Smooth muscle cell (in vitro differentiated cells): ENCODE data around the gene SFRP2. TPM values are rescaled to one million over a fixed set of nuclear protein-coding genes. Genes with fewer than 3 reads are reported as not detected.
A peak's percentile ranks its signal among the peaks of the same experiment; 100 is the strongest.

Experiments
- DNase-seq: peaks from one replicate; lab custom pipeline; 2025; ENCODE audit not compliant: unreplicated experiment; lab: John Stamatoyannopoulos, UW
- H2AFZ ChIP-seq: fragments of 200-600 bp; sonication (generic); 2 replicates; pipeline ENCODE4 v1.6.0; 2016; ENCODE audit warnings: antibody characterized with exemption, low read depth, mild to moderate bottlenecking
- H3F3A ChIP-seq: fragments of 200-600 bp; sonication (generic); 2 replicates; pipeline ENCODE4 v1.6.0; 2017; ENCODE audit warnings: antibody characterized with exemption, low read depth
- H3K27ac ChIP-seq: fragments of 200-600 bp; sonication (generic); 2 replicates; pipeline ENCODE4 v1.5.1; 2016; ENCODE audit warnings: low read depth, mild to moderate bottlenecking
- H3K27me3 ChIP-seq: fragments of 200-600 bp; sonication (generic); 2 replicates; pipeline ENCODE4 v1.6.1; 2016; ENCODE audit warnings: low read depth, mild to moderate bottlenecking
- H3K36me3 ChIP-seq: fragments of 200-600 bp; sonication (generic); 2 replicates; pipeline ENCODE4 v1.5.1; 2016; ENCODE audit warnings: low read depth
- H3K4me1 ChIP-seq: fragments of 200-600 bp; sonication (generic); 2 replicates; pipeline ENCODE4 v1.5.1; 2016; ENCODE audit warnings: low read depth
- H3K4me2 ChIP-seq: fragments of 200-600 bp; sonication (generic); 2 replicates; pipeline ENCODE4 v1.6.0; 2016; ENCODE audit warnings: mild to moderate bottlenecking
- H3K4me3 ChIP-seq: fragments of 200-600 bp; sonication (generic); 2 replicates; pipeline ENCODE4 v1.5.1; 2016; ENCODE audit warnings: mild to moderate bottlenecking
- H3K79me2 ChIP-seq: fragments of 200-600 bp; sonication (generic); 2 replicates; pipeline ENCODE4 v1.6.0; 2016; ENCODE audit warnings: low read depth, mild to moderate bottlenecking
- H3K9ac ChIP-seq: fragments of 200-600 bp; sonication (generic); 2 replicates; pipeline ENCODE4 v1.6.0; 2016; ENCODE audit warnings: low read depth
- H3K9me3 ChIP-seq: fragments of 200-600 bp; sonication (generic); replicated peaks from 2 replicates; pipeline ENCODE4 v1.5.1; 2016; ENCODE audit warnings: low read depth
- H4K20me1 ChIP-seq: fragments of 200-600 bp; sonication (generic); 2 replicates; pipeline ENCODE4 v1.6.0; 2016; ENCODE audit warnings: low read depth
- WGBS: methylation state at CpG from one replicate; pipeline ENCODE4 v1.1.7; 2016; ENCODE audit warnings: low lambda C conversion rate; 5-methylcytosine and 5-hydroxymethylcytosine counted together
- polyA plus RNA-seq: library from polyadenylated mRNA; unstranded; fragments of >200 nt; fragmentation: Nextera tagmentation; extraction: Ambion mirVana; gene quantifications from 2 replicates; pipeline ENCODE4 v1.2.1, GENCODE V29; 2016
- total RNA-seq: library from RNA; depleted of rRNA; stranded (reverse); fragments of >200 nt; gene quantifications from 2 replicates; pipeline ENCODE4 v1.2.3, GENCODE V29; 2014
- TF ChIP-seq, protein P1 (sequence below): fragments of 200-600 bp; sonication (generic); IDR thresholded peaks from 2 replicates; pipeline ENCODE4 v1.5.1; 2017; ENCODE audit warnings: borderline replicate concordance, mild to moderate bottlenecking, antibody characterized with exemption; ENCODE audit not compliant: insufficient read depth, poor library complexity, severe bottlenecking

The SFRP2 gene
- total and polyA plus RNA-seq, 2 experiments from 2014 or later, result 0.49 to 0.67 TPM

DNA sequence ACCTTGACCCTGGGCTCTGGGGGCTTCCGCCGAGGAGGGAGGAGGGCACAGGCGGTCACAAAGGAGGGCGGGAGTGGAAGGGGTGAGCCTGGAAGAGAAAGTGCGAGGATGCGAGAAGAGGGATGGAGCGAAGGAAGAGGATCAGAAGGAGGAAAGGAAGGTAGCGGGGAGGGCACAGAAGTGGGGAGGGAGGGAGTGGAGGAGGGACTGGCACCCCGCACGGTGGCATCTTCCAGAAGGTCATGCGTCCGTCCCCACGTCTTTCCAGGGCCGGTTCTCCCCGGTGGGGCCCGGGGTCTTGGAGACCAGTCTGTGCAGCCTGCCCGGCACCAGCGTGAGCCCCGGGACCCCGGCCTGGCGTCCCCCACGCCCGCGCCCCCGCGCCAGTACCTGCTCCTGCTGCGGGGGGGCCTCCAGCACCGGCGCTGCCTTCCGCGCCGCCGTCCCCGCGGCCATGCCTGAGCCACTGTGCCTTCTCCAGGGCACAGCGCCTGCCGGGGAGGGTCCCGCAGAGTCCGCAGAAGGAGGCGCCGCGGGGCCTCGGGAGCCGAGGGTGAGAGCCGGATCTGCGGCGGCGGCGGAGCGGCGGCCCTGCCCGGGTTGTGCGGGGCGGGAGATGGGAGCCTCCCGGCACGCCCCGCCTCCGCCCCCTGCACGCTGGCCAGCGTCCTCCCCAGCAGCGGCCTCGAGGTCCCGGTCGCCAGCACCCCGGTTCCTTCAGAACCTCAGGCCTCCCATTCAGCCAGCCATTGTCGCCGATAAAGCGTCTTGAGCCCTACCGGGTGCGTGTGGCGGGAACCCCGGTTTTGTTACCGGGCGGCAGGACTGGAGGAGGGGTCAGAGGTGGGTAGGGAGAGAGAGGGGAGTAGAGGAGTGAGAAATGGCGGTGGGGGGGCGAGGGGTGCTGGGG lies 29.2 kb downstream of the SFRP2 start, which contains the start of gene RNF175:
TSS of gene RNF175 (minus strand) at position 618 of the 910 bp plus-strand sequence. CDS start at position 456, 162 bp downstream.
- TF ChIP-seq, protein P1, sequence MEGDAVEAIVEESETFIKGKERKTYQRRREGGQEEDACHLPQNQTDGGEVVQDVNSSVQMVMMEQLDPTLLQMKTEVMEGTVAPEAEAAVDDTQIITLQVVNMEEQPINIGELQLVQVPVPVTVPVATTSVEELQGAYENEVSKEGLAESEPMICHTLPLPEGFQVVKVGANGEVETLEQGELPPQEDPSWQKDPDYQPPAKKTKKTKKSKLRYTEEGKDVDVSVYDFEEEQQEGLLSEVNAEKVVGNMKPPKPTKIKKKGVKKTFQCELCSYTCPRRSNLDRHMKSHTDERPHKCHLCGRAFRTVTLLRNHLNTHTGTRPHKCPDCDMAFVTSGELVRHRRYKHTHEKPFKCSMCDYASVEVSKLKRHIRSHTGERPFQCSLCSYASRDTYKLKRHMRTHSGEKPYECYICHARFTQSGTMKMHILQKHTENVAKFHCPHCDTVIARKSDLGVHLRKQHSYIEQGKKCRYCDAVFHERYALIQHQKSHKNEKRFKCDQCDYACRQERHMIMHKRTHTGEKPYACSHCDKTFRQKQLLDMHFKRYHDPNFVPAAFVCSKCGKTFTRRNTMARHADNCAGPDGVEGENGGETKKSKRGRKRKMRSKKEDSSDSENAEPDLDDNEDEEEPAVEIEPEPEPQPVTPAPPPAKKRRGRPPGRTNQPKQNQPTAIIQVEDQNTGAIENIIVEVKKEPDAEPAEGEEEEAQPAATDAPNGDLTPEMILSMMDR, result no peak
- Histone ChIP-seq H3K27me3 (peaks cover 38% of the 10 kb centered on the region), H3K9ac (no peak within 1 kb of the TSS), H3K27ac (no peak within 1 kb of the TSS), H3K4me3 (peak within 1 kb of the TSS; percentile 63), H3K9me3 (no peaks in the 10 kb centered on the region), H4K20me1 (no peaks in the 10 kb centered on the region), H3K4me1 (peaks cover 22% of the 10 kb centered on the region), H3K79me2 (no peaks in the 10 kb centered on the region), H2AFZ (peak within 1 kb of the TSS; percentile 91), H3K4me2 (peak within 1 kb of the TSS; percentile 96), H3F3A (no peaks in the 10 kb centered on the region), H3K36me3 (no peaks in the 10 kb centered on the region)
- 2% methylated on average over 26 of the region's 76 CpGs for WGBS
- no peak for DNase-seq

GRCh38 chr4:153758688-153759406 lies 30.0 kb downstream of the SFRP2 start:
- Histone ChIP-seq H2AFZ (peak overlapping the region; percentile 91), H3K27ac (no peak overlapping the region), H4K20me1 (no peaks in the 10 kb centered on the region), H3K36me3 (no peaks in the 10 kb centered on the region), H3K4me2 (peak overlapping the region; percentile 96), H3K9ac (no peak overlapping the region), H3K79me2 (no peaks in the 10 kb centered on the region), H3K4me1 (peaks cover 14% of the 10 kb centered on the region), H3K4me3 (peak overlapping the region; percentile 63), H3F3A (no peaks in the 10 kb centered on the region), H3K27me3 (peaks cover 38% of the 10 kb centered on the region), H3K9me3 (no peaks in the 10 kb centered on the region)
- no peak for DNase-seq
- TF ChIP-seq, protein P1, result no peak
- 24% methylated on average over 15 of the region's 15 CpGs for WGBS

- H3K27me3 ChIP-seq, result peaks cover 38% of the 10 kb centered on the region
- no peaks in the 10 kb centered on the region for H4K20me1 ChIP-seq
- H3K9ac ChIP-seq, result no peak overlapping the region
- no peaks in the 10 kb centered on the region for H3K79me2 ChIP-seq
- H3K36me3 ChIP-seq, result no peaks in the 10 kb centered on the region
- H2AFZ ChIP-seq, result no peak overlapping the region
- H3K9me3 ChIP-seq, result no peaks in the 10 kb centered on the region
- H3F3A ChIP-seq, result no peaks in the 10 kb centered on the region
- no peak overlapping the region for H3K4me3 ChIP-seq
- H3K4me2 ChIP-seq, result no peak overlapping the region
- peaks cover 8% of the 10 kb centered on the region for H3K4me1 ChIP-seq
- H3K27ac ChIP-seq, result no peak overlapping the region
- 48% methylated on average over 2 of the region's 2 CpGs for WGBS
- DNase-seq, result no peak
- TF ChIP-seq, protein P1, result no peak
These were observed 30.7 kb downstream of the SFRP2 start for GRCh38 chr4:153758136-153758535.
